ENCODE measurements around the gene MPRIP.

Gene MPRIP

DNA sequence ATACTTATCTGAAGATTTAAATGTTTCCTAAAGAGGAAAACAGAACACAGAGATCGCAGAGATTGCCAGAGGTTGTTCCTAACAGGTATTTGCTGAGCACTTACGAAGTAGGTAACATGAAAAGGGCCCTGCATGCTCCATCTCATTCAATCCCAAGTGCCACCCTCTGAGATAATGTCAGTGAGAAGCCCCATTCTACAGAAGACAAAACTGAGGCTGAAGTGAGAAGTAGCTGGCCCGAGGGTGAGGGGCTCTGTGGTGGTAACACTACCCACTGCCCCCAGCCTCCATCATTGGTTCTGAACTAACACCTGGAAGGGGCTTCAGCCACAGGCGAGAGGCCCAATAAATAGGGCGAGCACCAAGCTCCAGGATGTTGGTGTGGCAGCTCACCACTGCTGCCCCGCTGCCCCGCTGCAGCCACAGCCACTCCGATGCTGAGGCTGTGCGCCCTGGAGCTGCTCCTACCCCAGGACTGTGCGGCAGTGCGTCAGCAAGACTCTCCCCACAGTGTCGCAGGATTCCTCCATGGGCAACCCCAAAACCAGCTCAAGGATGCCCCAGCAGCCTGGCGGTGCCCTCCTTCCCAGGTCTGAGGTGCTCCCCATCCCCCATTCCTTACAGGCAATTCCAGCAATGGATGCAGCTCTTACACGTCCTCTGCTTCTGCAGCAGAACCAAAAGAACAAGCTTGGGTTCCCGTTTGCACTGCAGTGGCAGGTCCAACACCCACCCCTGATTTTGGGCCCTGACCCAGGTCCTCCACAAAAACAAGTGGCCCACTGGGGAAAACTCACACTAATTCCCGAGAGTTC is 184.4 kb downstream of the MPRIP start:
- DNase-seq, result no peak

DNA sequence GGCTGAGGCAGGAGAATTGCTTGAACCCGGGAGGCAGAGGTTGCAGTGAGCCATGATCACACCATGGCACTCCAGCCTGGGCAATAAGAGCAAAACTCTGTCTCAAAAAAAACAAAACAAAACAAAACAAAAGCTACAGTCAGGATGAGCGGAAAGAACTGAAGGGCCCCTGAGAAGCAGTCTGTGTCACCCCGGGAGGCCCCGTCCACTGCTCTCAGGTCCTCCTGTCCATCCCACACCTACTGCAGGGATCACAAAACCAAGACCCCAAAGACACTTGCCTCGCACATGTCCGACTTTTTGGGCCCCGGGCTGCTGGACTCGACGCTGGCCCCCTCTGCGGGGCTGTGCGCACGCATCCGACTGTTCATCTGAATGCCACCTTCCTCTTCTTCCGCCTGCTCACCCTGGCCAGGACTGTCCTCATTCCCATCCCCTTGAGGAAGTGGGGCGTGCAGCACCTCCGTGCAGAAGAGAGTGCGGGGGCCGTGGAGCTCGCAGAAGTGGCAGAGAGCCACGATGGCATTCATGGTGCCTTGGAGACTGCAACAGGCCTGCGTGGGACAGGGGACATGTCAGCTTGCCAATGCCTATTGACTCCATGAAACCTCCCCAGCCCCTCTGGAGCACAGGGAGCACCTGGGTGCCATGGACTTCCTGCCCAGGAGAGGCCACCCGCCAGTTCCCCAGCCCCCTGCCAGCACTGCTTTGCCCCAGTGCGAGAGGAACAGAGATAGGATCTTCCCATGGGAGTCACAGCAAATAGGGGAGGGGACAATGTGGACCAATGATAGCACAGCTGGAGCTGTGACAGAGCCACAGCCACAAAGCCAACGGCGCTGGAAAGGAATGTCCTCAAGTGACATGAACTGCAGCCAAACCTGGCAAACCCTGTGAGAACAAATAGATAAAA is 185.6 kb downstream of the MPRIP start:
- DNase-seq, result no peak

DNA sequence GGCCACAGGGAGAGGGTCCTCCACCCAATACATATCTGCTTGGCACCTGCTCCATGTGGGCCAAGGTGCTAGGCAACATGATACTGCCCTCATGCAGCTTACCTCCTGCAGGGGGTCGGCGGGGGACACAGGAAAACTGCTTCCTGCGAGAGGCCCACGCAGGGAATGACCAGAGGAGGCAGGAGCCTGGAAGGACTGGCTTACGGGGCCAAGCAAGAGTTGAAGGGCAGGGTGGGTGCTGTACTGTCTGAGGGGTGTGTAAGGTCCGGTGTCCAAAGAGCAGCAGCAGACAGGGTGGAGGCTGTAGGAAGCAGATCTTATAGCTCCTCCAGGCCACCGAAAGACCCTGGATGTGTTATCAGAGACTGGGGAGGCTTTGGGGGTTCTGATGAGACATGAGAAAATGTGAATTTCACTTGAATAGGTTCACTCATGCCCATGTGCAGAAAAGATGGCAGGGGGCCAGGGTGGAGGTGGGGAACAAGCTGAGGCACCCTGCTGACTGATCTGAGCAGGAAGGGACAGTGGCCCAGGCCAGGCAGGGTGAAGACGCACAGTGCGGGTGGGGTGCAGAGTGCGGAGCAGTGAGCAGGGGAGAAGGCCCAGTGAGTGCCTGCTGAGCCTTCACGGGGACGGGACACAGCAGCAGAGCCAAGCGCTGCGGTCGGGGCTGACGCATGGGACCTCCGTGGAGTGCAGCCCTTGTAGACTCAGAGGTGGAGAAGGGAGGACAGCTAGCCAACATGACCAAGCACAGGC is 186.4 kb downstream of the MPRIP start:
- no peak for DNase-seq

DNA sequence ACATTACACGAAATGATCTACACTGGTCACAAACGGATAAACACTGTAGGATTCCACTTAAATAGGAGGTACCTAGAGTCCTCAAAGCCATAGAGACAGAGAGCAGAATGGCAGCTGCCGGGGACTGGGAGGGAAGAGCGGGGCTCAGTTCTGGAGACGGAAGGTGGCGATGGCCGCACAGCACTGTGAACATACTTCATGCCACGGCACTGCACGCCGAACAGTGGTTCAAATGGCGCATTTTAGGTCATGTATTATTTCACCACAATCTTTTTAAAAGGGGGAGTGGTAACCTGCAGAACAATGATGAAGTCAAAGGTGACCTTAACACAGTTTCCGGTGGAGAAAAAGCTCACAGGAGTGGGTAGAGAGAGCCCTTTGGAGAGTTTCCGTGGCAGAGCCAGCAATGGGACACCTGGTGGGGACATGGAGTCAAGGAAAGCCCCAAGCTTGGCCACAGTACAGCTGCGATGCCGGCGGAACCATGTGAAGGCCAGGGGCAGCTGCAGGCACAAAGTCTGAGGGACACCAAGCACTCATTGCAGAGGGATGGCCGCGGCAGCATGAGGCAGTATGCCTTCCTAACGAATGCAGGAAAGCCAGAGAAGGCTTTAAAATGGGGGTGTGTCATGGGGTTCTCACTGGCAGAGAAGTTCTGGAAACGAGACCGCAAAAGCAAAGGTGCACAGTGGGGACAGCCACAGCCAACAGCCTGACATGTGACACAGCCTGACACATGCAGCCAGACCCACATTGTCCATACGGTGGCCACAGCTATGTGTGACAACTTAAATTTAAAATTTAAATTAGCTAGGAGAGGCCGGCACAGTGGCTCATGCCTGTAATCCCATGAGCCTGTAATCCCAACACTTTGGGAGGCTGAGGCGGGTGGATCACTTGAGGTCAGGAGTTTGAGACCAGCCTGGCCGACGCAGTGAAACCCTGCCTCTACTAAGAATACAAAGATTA is 187.4 kb downstream of the MPRIP start:
- DNase-seq, result no peak

DNA sequence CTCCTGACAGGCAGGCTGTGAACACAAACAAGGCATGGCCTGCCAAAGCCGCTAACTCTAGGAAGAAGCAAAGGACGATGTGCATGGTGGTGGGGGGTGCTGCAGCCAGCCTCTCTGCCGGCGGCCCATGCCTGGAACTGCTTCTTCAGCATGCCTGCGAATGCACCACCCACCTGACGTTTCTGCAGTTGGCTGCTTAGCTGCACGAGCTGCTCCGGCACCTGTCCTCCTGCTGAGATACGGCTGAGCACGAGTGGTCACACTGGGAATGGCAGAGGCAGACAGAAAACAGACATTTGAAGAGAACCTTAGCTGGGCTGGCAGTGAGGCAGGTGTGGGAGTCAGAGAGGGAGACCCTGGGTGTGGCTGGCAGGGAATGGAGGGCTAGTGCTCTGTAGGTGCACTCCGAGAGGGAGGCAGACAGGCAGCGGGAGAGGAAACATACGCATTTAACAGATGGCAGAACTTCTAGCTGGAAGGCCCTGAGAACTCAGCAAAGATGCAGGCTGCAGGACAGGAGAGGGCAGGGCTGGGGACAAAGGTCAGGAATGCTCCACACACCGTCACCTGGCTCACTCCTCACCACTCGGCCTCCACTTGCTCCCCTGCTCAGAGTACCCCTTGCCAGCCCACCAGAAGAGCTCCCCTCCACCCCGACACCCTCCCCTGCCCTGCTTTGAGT is 189.5 kb downstream of the MPRIP start:
- DNase-seq, result no peak

DNA sequence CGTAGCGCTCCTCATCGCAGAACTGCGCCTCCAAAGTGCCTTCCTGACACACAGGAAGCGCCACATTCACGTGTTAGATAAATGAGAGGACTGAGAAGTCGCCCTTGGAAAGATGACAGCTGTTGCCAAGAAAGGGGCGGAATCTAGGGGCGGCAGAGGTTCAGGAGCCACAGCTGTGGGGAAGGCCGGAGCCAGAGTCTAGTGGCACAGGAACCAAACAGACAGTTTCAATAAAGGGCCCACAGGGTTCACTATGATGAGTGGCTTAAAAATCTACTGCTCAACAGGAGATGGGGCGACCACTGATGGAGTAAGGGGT is 190.0 kb downstream of the MPRIP start:
- no peak for DNase-seq

DNA sequence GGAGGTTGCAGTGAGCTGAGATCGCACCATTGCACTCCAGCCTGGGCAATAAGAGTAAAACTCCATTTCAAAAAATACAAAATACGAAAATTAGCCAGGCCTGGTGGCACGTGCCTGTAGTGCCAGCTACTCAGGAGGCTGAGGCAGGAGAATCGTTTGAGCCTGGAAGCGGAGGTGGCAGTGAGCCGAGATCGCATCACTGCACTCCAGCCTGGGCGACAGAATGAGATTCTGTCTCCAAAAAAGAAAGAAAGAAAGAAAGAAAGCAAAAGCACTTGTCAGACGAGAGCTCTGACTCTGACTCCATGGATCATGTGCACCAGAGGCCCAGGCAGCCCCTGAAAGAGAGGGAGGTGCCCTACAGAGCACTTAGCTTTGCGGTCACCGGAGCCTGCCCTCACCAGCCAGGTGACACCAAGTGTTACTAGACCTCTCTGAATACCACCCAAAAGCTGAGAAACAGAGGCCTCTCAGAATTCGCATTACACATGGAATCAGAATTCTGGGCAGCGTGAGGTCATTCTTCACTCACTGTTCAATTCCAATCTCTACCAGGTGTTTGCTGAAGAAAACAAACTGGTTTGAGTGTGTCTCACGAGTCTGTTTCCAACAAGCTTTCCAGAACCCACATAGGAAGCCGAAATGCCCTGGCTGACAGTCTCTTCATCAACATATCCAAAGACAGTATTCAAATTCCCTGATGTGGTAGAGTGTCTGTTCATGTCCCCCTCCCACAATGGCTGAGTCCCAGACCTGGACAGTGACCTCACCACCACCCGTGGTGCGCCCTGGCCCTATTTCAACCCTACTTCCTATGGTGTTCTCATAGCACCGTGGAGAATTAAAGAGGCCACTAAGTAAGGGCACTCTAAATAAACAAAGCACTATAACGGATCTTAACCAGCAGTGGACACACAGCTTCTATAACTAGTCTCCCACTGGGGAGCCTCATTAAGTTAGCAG is 193.2 kb downstream of the MPRIP start:
- DNase-seq, result no peak

DNA sequence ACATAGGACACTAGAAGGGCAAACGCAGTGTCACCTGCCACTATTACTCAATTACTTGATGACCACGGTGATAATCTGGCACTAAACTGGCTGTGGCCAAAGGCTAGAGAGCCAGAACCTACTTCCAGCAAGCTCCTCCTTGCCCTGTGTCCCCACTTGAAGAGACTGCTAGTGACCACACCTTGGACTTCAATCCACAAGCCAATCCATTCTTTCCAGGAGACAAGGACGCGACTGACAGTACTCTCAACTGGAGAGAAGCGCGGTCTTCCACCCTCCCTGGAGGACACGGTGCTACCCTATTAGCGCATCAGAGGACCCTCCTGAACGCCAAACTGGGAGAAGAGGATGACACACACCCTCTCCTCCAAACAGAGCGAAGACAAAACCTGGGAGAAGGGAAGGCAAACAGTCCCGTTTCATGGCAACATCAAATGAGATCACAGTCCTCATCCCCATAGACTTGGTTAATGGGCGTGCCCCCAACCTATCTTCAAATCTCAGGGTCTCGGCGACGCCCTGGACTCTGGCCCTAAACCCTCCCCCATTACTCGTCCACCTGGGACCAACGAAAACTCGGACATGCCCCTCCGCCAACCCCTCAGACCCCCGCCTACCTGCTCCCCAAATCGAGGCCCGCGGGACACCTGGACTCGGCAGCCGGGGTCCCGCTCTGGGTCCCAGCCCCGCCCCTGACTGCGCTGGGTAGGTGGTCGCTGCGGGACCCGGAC is 194.2 kb downstream of the MPRIP start:
- DNase-seq, result peak; percentile 20

DNA sequence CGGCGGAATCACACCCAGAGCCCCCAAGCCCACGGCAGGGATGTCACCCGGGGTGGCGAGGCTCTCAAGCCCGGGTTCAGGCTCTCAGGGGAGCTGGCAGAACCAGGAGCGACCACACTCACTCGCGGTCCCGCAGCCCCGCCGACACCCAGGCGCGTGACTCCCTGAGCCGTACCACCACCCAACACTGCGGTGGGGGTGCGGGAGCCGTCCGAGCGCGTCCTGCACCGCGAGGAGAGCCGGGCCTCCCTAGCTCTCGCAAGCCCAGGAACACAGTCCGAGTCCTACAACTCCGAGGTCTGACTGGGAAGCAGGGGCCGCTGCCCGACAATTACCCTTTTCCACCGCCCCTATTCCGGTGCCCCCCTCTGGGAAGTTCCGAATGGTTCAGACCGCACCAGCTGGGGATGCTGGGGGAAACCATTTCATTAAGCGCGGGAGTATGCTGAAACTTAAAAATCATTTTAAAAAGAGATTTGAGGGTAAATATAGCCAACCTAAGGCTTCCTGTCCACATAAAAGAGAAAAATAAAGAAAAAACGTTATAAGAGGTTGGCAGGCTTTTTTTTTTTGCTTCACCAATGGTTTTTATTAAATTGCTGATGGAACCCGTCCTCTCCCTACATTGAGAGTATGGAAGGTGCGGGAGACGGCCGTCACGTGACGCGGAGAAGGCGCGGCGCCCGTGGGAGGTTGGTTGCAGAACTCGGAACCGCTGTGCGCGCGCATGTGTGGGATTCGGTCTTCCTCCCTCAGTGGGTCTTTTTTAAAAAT is 195.0 kb downstream of the MPRIP start, which contains the start of gene FLCN:
FLCN (minus strand) TSS at position 143 of the 774 bp plus-strand sequence. CDS start 9,031 bp downstream, outside the sequence.
- DNase-seq, result peak; percentile 90

DNA sequence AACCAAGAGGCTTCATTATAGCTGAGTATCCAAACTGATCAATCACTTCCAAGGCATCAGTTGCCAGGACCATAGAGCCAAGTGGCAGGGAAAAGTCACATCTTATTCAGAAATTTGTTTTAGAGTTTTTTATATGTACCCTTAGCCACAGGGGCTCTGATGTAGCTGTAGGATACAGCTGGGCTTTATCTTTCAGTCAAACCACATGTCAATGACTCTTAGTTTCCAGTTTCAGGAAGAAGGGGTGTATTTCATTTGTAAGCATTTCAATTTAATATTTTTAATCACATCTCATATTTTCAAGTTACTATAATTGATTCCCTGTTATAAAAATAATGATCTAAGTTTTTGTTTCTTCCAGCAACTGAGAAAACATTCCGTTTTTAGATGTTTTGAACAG is 197.6 kb downstream of the MPRIP start:
- no peak for DNase-seq

DNA sequence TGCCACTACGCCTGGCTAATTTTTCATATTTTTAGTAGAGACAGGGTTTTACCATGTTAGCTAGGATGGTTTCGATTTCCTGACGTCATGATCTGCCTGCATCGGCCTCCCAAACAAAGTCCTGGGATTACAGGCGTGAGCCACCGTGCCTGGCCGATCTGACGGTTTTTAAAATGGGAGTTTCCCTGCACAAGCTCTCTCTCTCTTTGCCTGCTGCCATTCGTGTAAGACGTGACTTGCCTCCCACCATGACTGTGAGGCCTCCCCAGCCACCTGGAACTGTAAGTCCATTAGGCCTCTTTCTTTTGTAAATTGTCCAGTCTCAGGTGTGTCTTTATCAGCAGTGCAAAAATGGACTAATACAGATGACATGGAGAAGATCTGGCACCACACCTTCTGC is 199.4 kb downstream of the MPRIP start:
- no peak for DNase-seq

DNA sequence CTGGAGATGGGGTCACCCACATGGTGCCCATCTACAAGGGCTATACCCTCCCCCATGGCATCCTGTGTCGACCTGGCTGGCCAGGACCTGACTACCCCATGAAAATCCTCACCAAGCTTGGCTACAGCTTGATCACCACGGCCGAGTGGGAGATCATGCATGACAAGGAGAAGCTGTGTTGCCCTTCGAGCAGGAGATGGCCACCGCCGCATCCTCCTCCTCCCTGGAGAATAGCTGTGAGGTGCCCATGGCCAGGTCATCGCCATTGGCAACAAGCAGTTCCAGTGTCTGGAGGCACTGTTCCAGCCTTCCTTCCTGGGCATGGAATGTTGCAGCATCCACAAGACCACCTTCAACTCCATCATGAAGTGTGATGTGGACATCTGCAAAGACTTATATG is 200.0 kb downstream of the MPRIP start:
- DNase-seq, result no peak
